NCI-H1092 treated with DMSO at 0.1 percent for 48 hours (cell line): ENCODE measurements around the gene SEPHS1.
"Not testable (repeated sequence)": the region's sequence is repeated elsewhere in the genome, so short reads cannot be mapped to it uniquely, and the experiment has no call there.

Experiments used
- DNase-seq: peaks from one replicate; lab custom pipeline; 2025; lab: John Stamatoyannopoulos, UW

SEPHS1 gene

DNA sequence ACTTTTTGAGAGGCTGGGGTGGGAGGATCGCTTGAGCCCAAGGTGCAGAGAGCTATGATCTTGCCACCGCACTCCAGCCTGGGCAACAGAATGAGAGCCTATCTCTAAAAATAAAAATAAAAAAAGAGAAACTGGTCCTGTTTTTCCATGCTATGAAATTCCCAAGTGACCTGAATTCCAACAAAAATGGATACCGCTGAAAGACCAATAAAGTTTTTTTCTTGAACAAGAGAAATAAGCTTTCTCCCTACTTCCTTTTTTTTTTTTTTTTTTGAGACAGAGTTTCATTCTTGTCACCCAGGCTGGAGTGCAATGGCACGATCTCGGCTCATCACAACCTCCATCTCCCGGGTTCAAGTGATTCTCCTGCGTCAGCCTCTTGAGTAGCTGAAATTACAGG, 12.5 kb upstream of the SEPHS1 start:
- DNase-seq = no peak

DNA sequence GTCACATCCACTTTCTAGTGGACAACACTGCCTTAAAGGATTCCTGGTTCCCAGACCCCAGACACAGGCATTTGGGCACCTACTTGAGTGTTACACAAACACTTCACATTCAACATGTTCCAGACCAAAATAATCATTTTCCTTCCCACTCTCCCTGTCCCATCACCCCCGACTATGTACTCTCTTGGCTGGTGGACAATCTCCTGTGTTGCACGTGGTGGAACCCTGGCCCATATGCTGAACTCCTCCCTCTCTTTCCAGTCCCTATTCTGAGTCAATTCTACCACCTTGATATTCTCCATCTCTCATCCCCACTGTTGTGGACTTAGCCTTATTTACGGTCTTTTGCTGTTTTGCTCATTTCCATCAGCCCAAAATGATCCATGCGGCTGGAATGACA, 8.3 kb upstream of the SEPHS1 start:
- no peak for DNase-seq

GRCh38 chr10:13354783-13355182, 6.7 kb upstream of the SEPHS1 start:
- DNase-seq = no peak

DNA sequence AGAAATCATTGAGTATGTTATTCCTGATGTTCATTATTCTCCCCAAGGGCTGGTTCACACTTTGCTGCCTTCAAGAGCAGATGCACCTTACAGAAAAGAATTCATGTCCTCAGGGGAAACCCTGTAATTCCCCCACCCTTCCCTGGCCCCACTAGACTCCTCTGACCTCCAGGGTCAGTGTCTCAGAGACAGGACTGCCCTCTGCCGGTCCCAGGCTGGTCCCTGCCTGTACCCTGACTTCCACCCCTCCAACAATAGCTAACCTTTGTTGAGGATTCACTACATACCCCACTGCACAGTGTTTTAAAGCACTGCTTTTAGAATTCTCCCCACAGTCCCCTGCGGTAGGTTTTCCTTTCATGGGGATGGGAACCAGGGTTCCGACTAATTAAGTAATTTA, 4.4 kb upstream of the SEPHS1 start:
- DNase-seq = no peak

DNA sequence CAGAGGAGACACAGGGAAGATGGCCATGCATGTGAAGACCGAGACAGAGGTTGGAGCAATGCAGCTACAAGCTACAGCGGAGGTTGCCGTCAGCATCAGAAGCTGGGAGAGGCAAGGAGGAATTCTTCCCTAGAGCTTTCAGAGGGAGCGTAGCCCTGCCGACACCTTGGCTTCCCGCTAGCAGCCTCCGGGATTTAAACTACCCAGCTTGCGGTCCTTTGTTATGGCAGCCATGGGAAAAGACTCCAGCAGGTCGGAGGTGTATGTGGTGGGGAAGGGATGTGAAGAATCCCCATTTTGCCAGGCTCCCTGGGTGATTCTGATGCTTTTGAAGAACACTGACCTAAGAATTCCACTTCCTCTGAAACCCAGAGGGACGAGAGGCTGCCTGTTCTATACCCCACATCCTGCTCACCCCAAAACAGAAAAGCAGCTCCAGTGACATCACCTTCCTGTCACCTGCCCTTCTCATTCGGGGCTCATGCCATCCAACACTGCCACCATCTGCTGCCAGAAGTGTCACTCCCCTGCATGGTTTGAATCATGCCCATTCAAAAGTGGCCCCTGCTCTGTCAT, 3.3 kb upstream of the SEPHS1 start:
- DNase-seq = no peak

- DNase-seq = no peak
These were observed 1.6 kb upstream of the SEPHS1 start for GRCh38 chr10:13349463-13350274.

DNA sequence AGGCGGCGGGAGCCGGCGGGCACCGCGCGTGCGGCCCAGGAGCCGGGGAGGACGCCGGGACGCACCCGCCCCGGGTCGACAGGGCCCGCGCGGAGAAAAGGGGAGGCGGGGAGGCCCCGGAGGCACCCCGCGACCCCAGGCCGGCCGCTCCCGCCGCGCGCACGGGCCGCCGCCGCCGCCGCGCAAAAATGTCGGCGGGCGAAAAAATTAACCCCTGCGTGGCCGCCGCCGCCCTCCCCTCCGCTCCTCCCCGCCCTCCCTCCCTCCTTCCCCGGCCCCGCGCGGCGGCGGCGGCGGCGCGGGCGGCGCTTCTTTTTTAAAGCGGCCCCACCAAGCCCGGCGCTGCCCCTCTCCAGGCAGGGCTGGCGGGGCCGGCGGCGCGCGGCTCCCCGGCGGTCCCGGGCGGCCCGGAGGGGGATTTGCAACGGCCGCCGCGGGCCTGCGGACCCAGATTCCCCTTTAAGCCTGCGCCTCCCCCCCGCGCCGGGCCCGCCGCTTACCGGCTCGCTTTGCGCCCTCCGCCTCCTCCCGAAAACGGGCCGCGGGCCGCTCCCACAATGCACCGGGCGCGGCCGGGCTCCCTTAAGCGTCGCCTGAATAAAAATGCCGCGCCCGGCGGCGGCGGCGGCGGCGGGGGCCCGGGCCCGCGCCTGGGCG, 465 bp downstream of the SEPHS1 start:
- peak; percentile 64 for DNase-seq

DNA sequence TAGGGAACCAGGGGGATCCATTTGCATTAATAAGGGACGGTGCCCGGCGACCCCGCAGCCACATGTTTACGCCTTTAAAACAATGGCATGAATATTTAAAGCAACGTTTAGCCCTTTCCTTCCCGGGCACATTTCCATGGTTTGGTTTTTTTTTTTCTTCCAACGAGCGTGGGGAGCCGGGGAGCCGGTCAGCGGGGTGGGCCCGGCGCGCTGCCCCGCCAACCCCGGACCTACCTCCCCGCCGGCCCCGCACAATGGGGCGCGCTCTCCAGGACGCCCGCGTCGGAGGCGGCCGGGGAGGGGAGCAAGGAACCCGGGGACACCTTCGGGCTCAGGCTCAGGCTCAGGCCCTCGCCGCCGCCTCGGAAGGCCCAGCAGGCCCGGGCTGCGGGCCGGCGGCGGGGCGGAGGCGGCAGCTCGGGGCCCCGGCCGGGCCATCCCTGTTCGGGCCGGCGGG, 1.0 kb downstream of the SEPHS1 start:
- peak; percentile 6 for DNase-seq

GRCh38 chr10:13346283-13347042, 1.6 kb downstream of the SEPHS1 start:
- no peak for DNase-seq

DNA sequence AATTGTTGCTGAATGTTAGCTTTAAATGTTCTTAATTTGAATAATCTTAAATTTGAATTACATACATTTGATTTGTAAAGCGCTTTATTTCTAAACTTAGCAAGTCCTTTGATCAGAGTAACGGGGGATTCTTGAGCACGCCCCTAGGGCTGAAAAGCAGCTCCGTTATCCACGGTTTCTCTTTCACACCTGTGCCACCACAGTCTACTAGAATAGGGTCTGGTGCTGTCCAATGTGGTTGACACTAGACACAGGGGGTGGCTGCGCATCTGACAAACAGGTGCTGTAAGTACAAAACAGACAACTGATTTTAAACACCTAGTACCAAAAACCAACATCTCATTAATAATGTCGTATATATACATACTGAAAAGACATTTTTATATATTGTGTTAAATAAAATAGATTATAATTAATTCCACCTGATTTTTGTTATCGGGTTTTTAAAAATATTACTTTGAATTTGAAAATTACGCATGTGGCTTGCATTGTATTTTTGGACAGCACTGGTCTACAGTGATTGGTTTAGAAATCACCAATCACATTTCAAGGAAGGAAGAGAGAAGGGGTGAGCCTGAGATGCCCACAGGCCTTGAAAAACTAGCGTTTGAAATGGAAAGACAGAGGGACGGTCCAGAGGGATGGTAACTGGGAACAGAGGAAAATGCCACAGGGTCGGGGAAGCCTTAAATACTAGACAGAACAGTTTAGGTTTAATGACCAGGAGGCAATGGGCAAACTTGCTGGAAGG, 7.3 kb downstream of the SEPHS1 start:
- no peak for DNase-seq

- no peak for DNase-seq
These were observed 8.0 kb downstream of the SEPHS1 start for GRCh38 chr10:13340068-13340467.

DNA sequence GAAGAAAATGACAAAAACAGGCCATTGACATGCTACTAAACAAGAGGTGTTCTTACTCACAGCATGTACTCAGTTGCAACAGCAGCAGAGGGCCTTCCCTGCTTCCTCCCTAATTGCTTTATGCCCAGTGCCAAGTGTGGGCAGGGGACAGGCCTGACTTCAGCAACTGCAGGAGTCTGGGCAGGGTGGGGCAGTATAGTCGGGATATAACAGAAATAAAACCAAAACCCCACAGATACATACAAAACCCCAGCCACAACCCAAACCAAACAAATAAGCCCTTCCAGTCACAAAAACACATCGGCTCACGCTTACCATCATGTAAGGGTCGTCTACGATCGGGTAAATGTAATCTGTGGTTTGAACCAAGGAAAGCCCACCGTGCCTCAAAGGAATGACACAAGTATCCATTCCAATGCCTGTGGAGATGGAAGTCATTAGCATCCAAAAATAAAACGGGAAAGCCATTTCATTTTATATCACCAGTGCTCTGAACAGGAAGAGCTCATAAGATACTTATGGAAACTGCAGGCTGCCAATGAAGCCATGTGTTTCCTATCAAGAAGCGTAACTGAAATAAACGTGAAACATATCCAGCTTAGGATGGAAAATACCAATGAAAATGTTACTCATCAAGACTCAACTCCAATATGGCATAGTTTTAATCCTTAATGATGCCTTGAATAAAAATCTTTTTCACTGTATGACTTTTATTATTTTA, 9.5 kb downstream of the SEPHS1 start:
- no peak for DNase-seq

- DNase-seq = no peak
These were observed 10.3 kb downstream of the SEPHS1 start for GRCh38 chr10:13337827-13338196.

DNA sequence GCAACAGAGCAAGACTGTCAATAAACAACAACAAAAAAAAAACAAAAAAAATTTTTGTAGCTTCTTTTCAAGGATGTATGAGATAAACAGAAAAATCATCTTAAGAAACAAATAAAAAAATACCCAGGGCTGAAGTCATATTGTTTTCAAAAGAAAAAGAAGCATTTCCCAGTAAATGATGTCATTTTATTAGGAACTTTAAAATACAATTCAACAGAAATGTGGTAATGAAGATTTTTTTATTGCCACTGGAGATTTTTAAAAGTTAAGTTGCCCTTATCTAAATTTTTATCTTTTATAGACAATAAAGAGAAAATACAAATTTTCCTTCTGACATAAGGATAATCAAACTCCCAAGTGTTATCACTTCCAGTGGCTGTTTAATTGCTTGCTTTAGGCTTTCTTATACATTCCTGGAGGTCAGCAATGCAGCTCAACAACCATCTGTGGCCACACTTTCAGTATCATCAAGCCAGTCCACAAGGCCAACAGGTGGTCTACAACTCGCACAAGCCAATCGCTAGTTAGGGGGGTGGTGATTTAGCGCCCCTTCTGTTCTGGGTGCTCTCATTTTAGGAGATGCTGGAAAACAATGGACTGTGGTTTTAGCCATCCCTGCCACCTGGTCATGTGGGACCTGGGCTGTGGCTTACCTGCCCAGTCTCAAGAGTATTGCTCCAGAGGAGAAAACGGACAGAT, 10.8 kb downstream of the SEPHS1 start:
- DNase-seq = no peak

GRCh38 chr10:13335881-13336280, 12.2 kb downstream of the SEPHS1 start:
- DNase-seq = no peak

DNA sequence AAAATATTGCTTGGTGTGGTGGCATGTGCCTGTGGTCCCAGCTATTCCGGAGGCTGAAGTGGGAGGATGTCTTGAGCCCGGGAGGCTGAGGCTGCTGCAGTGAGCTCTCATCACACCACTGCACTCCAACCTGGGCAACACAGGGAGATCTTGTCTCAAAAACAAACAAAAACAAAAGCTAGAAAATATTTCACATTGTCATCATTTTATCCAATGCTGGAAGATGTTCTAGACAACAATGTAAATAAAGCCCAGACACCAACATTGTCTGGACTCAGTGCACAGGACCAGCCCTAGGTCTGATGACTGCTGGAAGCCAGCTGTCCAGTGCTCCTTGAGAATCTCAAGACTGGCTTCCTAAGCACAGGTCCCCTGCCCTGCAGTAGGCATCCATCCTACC, 13.5 kb downstream of the SEPHS1 start:
- no peak for DNase-seq

- no peak for DNase-seq
These were observed 16.4 kb downstream of the SEPHS1 start for GRCh38 chr10:13331646-13332045.

- not testable (repeated sequence) for DNase-seq
These were observed 17.1 kb downstream of the SEPHS1 start for GRCh38 chr10:13330980-13331379.

- no peak for DNase-seq
These were observed 18.5 kb downstream of the SEPHS1 start for GRCh38 chr10:13329565-13329964.

DNA sequence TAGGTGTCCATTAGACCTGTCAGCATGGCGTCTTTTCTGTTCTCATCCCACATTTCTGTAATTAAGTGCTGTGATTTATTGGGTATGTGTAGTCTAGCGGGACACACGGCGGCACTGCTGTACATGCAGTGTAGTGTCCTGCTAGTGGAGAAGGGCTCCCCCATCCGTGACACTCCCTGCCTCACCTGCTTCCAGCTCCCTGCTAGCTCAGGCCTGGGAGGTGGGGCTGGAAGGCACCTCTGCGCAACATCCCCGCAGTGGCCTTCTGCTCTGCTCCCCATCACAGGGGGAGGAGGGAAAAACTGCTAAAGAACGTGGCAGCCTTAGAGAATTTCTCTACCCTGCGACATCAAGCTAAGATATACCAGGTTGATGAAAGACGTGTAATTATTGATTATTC, 19.5 kb downstream of the SEPHS1 start:
- no peak for DNase-seq

- DNase-seq = no peak
These were observed 20.0 kb downstream of the SEPHS1 start for GRCh38 chr10:13328126-13328525.
